GM21723 (cell line): Measurements from ENCODE around the gene MYD88.

Experiments
- ATAC-seq: cut with Tn5 transposase; IDR thresholded peaks from one replicate; pipeline ENCODE4 v1.9.1; 2021; ENCODE audit warnings: mild to moderate bottlenecking, moderate library complexity; ENCODE audit not compliant: unreplicated experiment

MYD88 gene

GRCh38 chr3:38163841-38164642, 25.6 kb downstream of the MYD88 start:
- no peak for ATAC-seq

DNA sequence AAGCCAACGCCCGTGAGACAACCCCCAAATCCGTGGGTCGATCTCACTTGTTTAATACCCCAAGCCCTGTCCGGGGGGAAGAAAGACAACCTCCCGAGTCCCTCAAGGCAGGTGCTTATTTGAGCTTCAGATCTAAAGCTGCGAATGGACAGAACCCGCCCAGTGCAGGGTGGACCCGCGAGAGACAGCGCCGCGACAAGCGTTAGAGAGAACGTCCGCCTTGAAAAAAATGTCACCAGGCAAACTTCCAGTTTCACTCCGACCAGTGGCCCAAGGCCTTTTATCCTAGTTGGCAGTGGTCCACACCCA, 26.1 kb downstream of the MYD88 start:
- peak; percentile 18 for ATAC-seq

GRCh38 chr3:38164952-38165721, 26.7 kb downstream of the MYD88 start, which contains the start of gene OXSR1:
Gene OXSR1, plus strand, starts transcription at chr3:38165537. Its CDS starts 340 bp downstream, at chr3:38165877.
- peak; percentile 95 for ATAC-seq

GRCh38 chr3:38165722-38166387, 27.4 kb downstream of the MYD88 start:
- no peak for ATAC-seq

GRCh38 chr3:38167591-38167990, 29.1 kb downstream of the MYD88 start:
- no peak for ATAC-seq

DNA sequence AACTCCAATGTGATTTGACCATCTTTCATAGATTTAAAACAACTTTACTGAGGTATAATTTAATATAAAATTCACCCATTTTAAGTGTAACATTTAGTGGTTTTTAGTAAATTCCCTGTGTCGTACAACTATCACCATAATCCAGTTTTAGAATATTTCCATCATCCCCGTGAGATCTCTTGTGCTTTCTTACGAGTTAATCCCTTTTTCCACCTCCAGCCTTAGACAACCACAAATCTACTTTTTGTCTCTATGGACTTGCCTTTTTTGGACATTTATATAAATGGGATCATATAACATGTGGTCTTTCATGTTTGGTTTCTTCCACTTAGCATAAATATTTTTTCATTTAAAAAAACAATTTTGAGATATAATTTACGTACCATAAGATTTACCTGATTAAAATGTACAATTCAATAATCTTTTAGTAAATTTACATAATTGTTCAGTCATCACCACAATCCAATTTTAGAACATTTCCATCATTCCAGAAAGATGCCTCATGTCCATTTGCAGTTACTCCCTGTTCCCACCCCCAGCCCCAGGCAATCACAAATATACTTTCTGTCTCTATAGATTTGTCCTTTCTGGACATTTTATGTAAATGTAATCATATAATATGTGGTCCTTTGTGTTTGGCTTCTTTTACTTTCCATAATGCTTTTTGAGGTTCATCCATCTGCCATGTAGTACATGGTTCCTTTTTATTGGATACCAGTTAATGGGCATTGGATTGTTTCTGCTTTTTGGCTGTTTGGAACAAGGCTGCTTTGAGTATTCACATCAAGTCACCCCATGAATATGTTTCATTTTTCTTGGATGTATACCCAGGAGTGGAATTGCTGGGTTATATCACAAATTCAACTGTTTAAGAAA, 29.9 kb downstream of the MYD88 start:
- ATAC-seq, result no peak

DNA sequence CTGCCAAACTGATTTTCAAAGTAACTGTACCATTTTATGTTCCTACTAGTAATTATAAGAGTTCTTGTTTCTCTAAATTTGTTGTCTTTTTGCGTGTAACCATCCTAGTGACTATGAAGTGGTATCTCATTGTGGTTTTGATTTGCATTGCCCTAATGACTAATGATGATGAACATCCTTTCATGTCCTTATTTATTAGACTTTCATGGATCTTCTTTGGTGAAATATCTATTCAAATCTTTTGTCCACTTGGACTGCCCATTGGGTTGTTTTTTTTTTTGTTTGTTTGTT, 30.5 kb downstream of the MYD88 start:
- no peak for ATAC-seq

GRCh38 chr3:38170722-38171121, 32.3 kb downstream of the MYD88 start:
- ATAC-seq, result no peak

DNA sequence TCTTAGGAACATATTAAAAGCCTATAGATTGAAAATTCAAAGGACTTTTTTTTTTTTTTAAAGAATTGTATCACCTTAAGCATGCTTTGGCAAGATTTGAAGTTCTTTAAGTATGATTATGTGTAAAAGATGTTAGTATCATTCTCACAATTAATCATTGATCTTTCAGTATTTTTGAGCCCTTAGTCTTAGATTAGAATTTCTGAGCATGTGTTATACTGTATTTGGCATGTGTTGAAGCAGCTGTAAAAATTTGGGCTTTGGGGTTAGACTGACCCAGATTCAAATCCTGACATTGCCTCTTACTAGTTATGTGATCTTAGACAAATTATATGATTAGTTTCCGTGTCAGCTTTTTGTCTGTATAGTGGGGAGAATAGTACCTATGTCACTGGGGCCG, 33.2 kb downstream of the MYD88 start:
- no peak for ATAC-seq

GRCh38 chr3:38173834-38174418, 35.5 kb downstream of the MYD88 start:
- ATAC-seq, result peak; percentile 58

DNA sequence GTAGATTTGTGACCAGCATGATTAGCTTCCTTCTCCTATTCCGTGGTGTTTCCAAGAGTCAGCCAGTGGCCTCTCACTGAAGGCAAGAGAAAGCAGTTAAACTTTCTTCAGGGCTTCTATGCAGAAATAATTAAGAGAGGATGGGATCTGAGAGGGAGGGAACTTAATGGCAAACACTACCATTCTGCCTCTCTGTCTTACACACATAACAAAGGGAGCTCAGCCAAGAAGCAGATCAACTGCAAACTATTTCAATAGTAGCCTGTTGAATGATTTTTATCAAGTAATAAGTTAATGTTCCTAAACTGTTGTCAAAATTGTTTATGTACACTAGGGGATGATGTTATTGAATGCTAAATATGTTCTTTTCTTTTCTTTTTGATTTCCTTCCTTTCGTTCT, 38.7 kb downstream of the MYD88 start:
- no peak for ATAC-seq

GRCh38 chr3:38186781-38187180, 48.3 kb downstream of the MYD88 start:
- no peak for ATAC-seq

GRCh38 chr3:38190481-38190881, 52.0 kb downstream of the MYD88 start:
- ATAC-seq, result no peak
